ENCODE data around the gene MBNL1.
A peak's percentile ranks its signal among the peaks of the same experiment; 100 is the strongest.

Gene MBNL1

GRCh38 chr3:152287898-152288576, 19.3 kb downstream of the MBNL1 start:
- Mint-ChIP-seq H3K36me3 (peaks cover 17% of the 10 kb centered on the region), H3K27me3 (no peaks in the 10 kb centered on the region), H3K27ac (no peak overlapping the region), H3K4me3 (no peak overlapping the region), H3K4me1 (peaks cover 86% of the 10 kb centered on the region), H3K9me3 (no peaks in the 10 kb centered on the region)
- CTCF ChIA-PET: interaction anchor here (1.7 kb wide), 1 partner anchor 104 kb away, joined by 5 read pairs; no protein-coding TSS in a partner anchor
- no peak for DNase-seq

- Mint-ChIP-seq H3K4me1 (peaks cover 86% of the 10 kb centered on the region), H3K4me3 (no peak overlapping the region), H3K27me3 (no peaks in the 10 kb centered on the region), H3K9me3 (no peaks in the 10 kb centered on the region), H3K27ac (no peak overlapping the region), H3K36me3 (peaks cover 18% of the 10 kb centered on the region)
- CTCF ChIA-PET: no interaction called here
- DNase-seq: no peak
These were observed 20.0 kb downstream of the MBNL1 start for GRCh38 chr3:152288681-152289080.

GRCh38 chr3:152289708-152290107, 21.0 kb downstream of the MBNL1 start:
- Mint-ChIP-seq H3K36me3 (peaks cover 17% of the 10 kb centered on the region), H3K27ac (no peak overlapping the region), H3K4me1 (peaks cover 79% of the 10 kb centered on the region), H3K9me3 (no peaks in the 10 kb centered on the region), H3K27me3 (no peaks in the 10 kb centered on the region), H3K4me3 (no peak overlapping the region)
- DNase-seq: no peak
- CTCF ChIA-PET: interaction anchor here (1.1 kb wide), 1 partner anchor 9 kb away, joined by 3 read pairs; no protein-coding TSS in a partner anchor

GRCh38 chr3:152290374-152290773, 21.6 kb downstream of the MBNL1 start:
- no peak for DNase-seq
- Mint-ChIP-seq H3K27me3 (no peaks in the 10 kb centered on the region), H3K9me3 (no peaks in the 10 kb centered on the region), H3K4me1 (peaks cover 77% of the 10 kb centered on the region), H3K4me3 (no peak overlapping the region), H3K36me3 (peaks cover 16% of the 10 kb centered on the region), H3K27ac (no peak overlapping the region)
- CTCF ChIA-PET: interaction anchor here (1.1 to 1.8 kb wide), 2 partner anchors 9 to 16 kb away, joined by 3 to 4 read pairs; no protein-coding TSS in a partner anchor

GRCh38 chr3:152291238-152291637, 22.5 kb downstream of the MBNL1 start:
- H3K27ac Mint-ChIP-seq: no peak overlapping the region
- no peak for DNase-seq
- H3K4me3 Mint-ChIP-seq: no peak overlapping the region
- H3K9me3 Mint-ChIP-seq: no peaks in the 10 kb centered on the region
- H3K4me1 Mint-ChIP-seq: peaks cover 80% of the 10 kb centered on the region
- H3K36me3 Mint-ChIP-seq: peaks cover 21% of the 10 kb centered on the region
- no peaks in the 10 kb centered on the region for H3K27me3 Mint-ChIP-seq
- CTCF ChIA-PET: interaction anchor here (0.9 to 1.8 kb wide), 4 partner anchors 8 to 182 kb away, joined by 3 to 4 read pairs (median 4); no protein-coding TSS in a partner anchor

- no peak for DNase-seq
- peaks cover 23% of the 10 kb centered on the region for H3K36me3 Mint-ChIP-seq
These were observed 22.9 kb downstream of the MBNL1 start for GRCh38 chr3:152291649-152292066.

GRCh38 chr3:152292366-152292765, 23.6 kb downstream of the MBNL1 start:
- no peak overlapping the region for H3K4me3 Mint-ChIP-seq
- H3K9me3 Mint-ChIP-seq: no peaks in the 10 kb centered on the region
- H3K27ac Mint-ChIP-seq: no peak overlapping the region
- H3K4me1 Mint-ChIP-seq: peaks cover 79% of the 10 kb centered on the region
- CTCF ChIA-PET: interaction anchor here (1.2 kb wide), 1 partner anchor 183 kb away, joined by 3 read pairs; no protein-coding TSS in a partner anchor
- peaks cover 24% of the 10 kb centered on the region for H3K36me3 Mint-ChIP-seq
- no peak for DNase-seq
- H3K27me3 Mint-ChIP-seq: no peaks in the 10 kb centered on the region

More at GRCh38 chr3:152291649-152292066, 22.9 kb downstream of the MBNL1 start:
- no peaks in the 10 kb centered on the region for H3K9me3 Mint-ChIP-seq
- H3K4me1 Mint-ChIP-seq: peaks cover 82% of the 10 kb centered on the region
- CTCF ChIA-PET: interaction anchor here (0.9 to 1.8 kb wide), 4 partner anchors 8 to 183 kb away, joined by 3 to 4 read pairs (median 4); no protein-coding TSS in a partner anchor
- no peaks in the 10 kb centered on the region for H3K27me3 Mint-ChIP-seq
- peak overlapping the region; percentile 53 for H3K27ac Mint-ChIP-seq
- H3K4me3 Mint-ChIP-seq: no peak overlapping the region

GRCh38 chr3:152293347-152294006, 24.7 kb downstream of the MBNL1 start:
- CTCF ChIA-PET: no interaction called here
- H3K36me3 Mint-ChIP-seq: peaks cover 27% of the 10 kb centered on the region
- no peak overlapping the region for H3K4me3 Mint-ChIP-seq
- no peaks in the 10 kb centered on the region for H3K27me3 Mint-ChIP-seq
- no peaks in the 10 kb centered on the region for H3K9me3 Mint-ChIP-seq
- DNase-seq: no peak
- peak overlapping the region; percentile 43 for H3K27ac Mint-ChIP-seq
- H3K4me1 Mint-ChIP-seq: peaks cover 75% of the 10 kb centered on the region

GRCh38 chr3:152295344-152295743, 26.6 kb downstream of the MBNL1 start:
- Mint-ChIP-seq H3K36me3 (peaks cover 44% of the 10 kb centered on the region), H3K4me1 (peaks cover 78% of the 10 kb centered on the region)
- CTCF ChIA-PET: interaction anchor here (1.0 to 1.3 kb wide), 2 partner anchors 8 to 119 kb away, joined by 3 to 4 read pairs; no protein-coding TSS in a partner anchor

GRCh38 chr3:152295806-152296205, 27.1 kb downstream of the MBNL1 start:
- no peak overlapping the region for H3K4me3 Mint-ChIP-seq
- CTCF ChIA-PET: interaction anchor here (1.0 to 1.3 kb wide), 2 partner anchors 9 to 119 kb away, joined by 3 to 4 read pairs; no protein-coding TSS in a partner anchor
- no peaks in the 10 kb centered on the region for H3K9me3 Mint-ChIP-seq
- no peak for DNase-seq
- peaks cover 47% of the 10 kb centered on the region for H3K36me3 Mint-ChIP-seq
- peak overlapping the region; percentile 40 for H3K27ac Mint-ChIP-seq
- no peaks in the 10 kb centered on the region for H3K27me3 Mint-ChIP-seq
- peaks cover 78% of the 10 kb centered on the region for H3K4me1 Mint-ChIP-seq

More at GRCh38 chr3:152295344-152295743, 26.6 kb downstream of the MBNL1 start:
- H3K27ac Mint-ChIP-seq: peak overlapping the region; percentile 40
- H3K27me3 Mint-ChIP-seq: no peaks in the 10 kb centered on the region
- no peak overlapping the region for H3K4me3 Mint-ChIP-seq
- no peak for DNase-seq
- no peaks in the 10 kb centered on the region for H3K9me3 Mint-ChIP-seq

GRCh38 chr3:152296382-152296781, 27.7 kb downstream of the MBNL1 start:
- no peaks in the 10 kb centered on the region for H3K27me3 Mint-ChIP-seq
- H3K4me1 Mint-ChIP-seq: peaks cover 79% of the 10 kb centered on the region
- no peak overlapping the region for H3K4me3 Mint-ChIP-seq
- H3K36me3 Mint-ChIP-seq: peaks cover 51% of the 10 kb centered on the region
- CTCF ChIA-PET: interaction anchor here (0.6 to 1.0 kb wide), 3 partner anchors 12 to 158 kb away, joined by 3 read pairs; no protein-coding TSS in a partner anchor
- DNase-seq: no peak
- H3K27ac Mint-ChIP-seq: peak overlapping the region; percentile 40
- H3K9me3 Mint-ChIP-seq: no peaks in the 10 kb centered on the region

- DNase-seq: no peak
- Mint-ChIP-seq H3K27ac (no peak overlapping the region), H3K4me3 (no peak overlapping the region), H3K9me3 (no peaks in the 10 kb centered on the region), H3K36me3 (peaks cover 52% of the 10 kb centered on the region), H3K4me1 (peaks cover 79% of the 10 kb centered on the region), H3K27me3 (no peaks in the 10 kb centered on the region)
- CTCF ChIA-PET: interaction anchor here (0.6 to 0.9 kb wide), 4 partner anchors 11 to 225 kb away, joined by 3 read pairs; no protein-coding TSS in a partner anchor
These were observed 28.2 kb downstream of the MBNL1 start for GRCh38 chr3:152296971-152297370.

- Mint-ChIP-seq H3K9me3 (no peaks in the 10 kb centered on the region), H3K4me3 (peak overlapping the region; percentile 51), H3K27ac (peak overlapping the region; percentile 79), H3K36me3 (peaks cover 53% of the 10 kb centered on the region), H3K27me3 (no peaks in the 10 kb centered on the region), H3K4me1 (peaks cover 73% of the 10 kb centered on the region)
- CTCF ChIA-PET: interaction anchor here (0.7 kb wide), 1 partner anchor 14 kb away, joined by 3 read pairs; no protein-coding TSS in a partner anchor
- peak; percentile 36 for DNase-seq
These were observed 29.9 kb downstream of the MBNL1 start for GRCh38 chr3:152298393-152299248.
